Natural killer cell treated with Interleukin-12 subunit alpha and Interleukin-12 subunit beta and Interleukin-15 and Interleukin-18, amount 100 ng/mL, for 72 hours (primary cell): ENCODE results near the gene CCDC157. TPM values are rescaled to one million over a fixed set of nuclear protein-coding genes. Genes with fewer than 3 reads are reported as not detected.
A peak's percentile ranks its signal among the peaks of the same experiment; 100 is the strongest.

Source experiments
- ATAC-seq, 2 donors: fragments of 150-1000 bp; cut with Tn5 transposase in 1 of 2; sonication (Bioruptor Pico), chemical (Tn5 transposase) in 1 of 2; 2 replicates each; pipeline ENCODE4 v1.10.0; 2021
- DNase-seq: peaks from one replicate; pipeline ENCODE4 v3.0.0; 2022; ENCODE audit warnings: low spot score
- H3K27ac Mint-ChIP-seq, 2 donors: 1 replicate in 1 of 2; 2 replicates in 1 of 2; pipeline ENCODE4 v1.8.0; 2022; ENCODE audit warnings: mixed read lengths in 2 of 2, mild to moderate bottlenecking in 1 of 2, moderate library complexity in 1 of 2
- H3K27me3 Mint-ChIP-seq, 2 donors: 1 replicate in 1 of 2; 2 replicates in 1 of 2; pipeline ENCODE4 v1.8.0; 2022; ENCODE audit warnings: mixed read lengths in 2 of 2
- H3K36me3 Mint-ChIP-seq: one replicate; pipeline ENCODE4 v1.8.0; 2022; ENCODE audit warnings: mixed read lengths
- H3K4me1 Mint-ChIP-seq, 2 donors: 1 replicate in 1 of 2; 2 replicates in 1 of 2; pipeline ENCODE4 v1.8.0; 2022; ENCODE audit warnings: low read depth in 2 of 2, mixed read lengths in 2 of 2, mild to moderate bottlenecking in 1 of 2
- H3K4me3 Mint-ChIP-seq: one replicate; pipeline ENCODE4 v1.8.0; 2022; ENCODE audit warnings: mixed read lengths
- H3K9me3 Mint-ChIP-seq: 2 replicates; pipeline ENCODE4 v1.8.0; 2022; ENCODE audit warnings: mixed read lengths
- total RNA-seq, 2 donors: library from RNA; stranded (reverse); gene quantifications; one replicate each; pipeline ENCODE4 v1.2.3, GENCODE V29; 2022

CCDC157 gene
- total RNA-seq, 2 donors from 2014 or later, result 3.3 to 6.8 TPM

- peak; percentile 99 for DNase-seq
- ATAC-seq, result peak; percentile 93 to 95
- H3K4me1 Mint-ChIP-seq, result peaks cover 45 to 48% of the 10 kb centered on the region in 2 donors
- H3K9me3 Mint-ChIP-seq, result no peaks in the 10 kb centered on the region
- H3K27me3 Mint-ChIP-seq, result no peaks in the 10 kb centered on the region
- H3K27ac Mint-ChIP-seq, result peak overlapping the region; percentile 95 to 98
- peak overlapping the region; percentile 98 for H3K4me3 Mint-ChIP-seq
- no peaks in the 10 kb centered on the region for H3K36me3 Mint-ChIP-seq
Measured at GRCh38 chr22:30423959-30424533, 67.2 kb downstream of the CCDC157 start.

- Mint-ChIP-seq H3K4me1 (peaks cover 45 to 48% of the 10 kb centered on the region in 2 donors), H3K36me3 (no peaks in the 10 kb centered on the region), H3K27me3 (no peaks in the 10 kb centered on the region)
Measured at GRCh38 chr22:30424534-30425326, 67.9 kb downstream of the CCDC157 start.

GRCh38 chr22:30425327-30425615 is 68.5 kb downstream of the CCDC157 start:
- H3K36me3 Mint-ChIP-seq, result no peaks in the 10 kb centered on the region

More at GRCh38 chr22:30424534-30425326, 67.9 kb downstream of the CCDC157 start:
- DNase-seq, result no peak
- ATAC-seq, result no peak
- Mint-ChIP-seq H3K9me3 (no peaks in the 10 kb centered on the region), H3K27ac (peak overlapping the region; percentile 95 to 98), H3K4me3 (peak overlapping the region; percentile 98)

GRCh38 chr22:30425616-30426387 is 69.0 kb downstream of the CCDC157 start, which contains the start of gene MTFP1:
TSS of gene MTFP1 (plus strand) at chr22:30425768. CDS start at chr22:30425880, 112 bp downstream.
- peak; percentile 76 for DNase-seq
- Mint-ChIP-seq H3K36me3 (no peaks in the 10 kb centered on the region), H3K27me3 (no peaks in the 10 kb centered on the region), H3K4me3 (peak within 1 kb of the TSS; percentile 98), H3K4me1 (peaks cover 46 to 48% of the 10 kb centered on the region in 2 donors), H3K9me3 (no peaks in the 10 kb centered on the region), H3K27ac (peak within 1 kb of the TSS; percentile 95 to 98)
- ATAC-seq, result peak; percentile 11 to 28

More at GRCh38 chr22:30425327-30425615, 68.5 kb downstream of the CCDC157 start:
- DNase-seq (no peak), ATAC-seq (no peak)
- Mint-ChIP-seq H3K9me3 (no peaks in the 10 kb centered on the region), H3K4me3 (peak overlapping the region; percentile 98), H3K4me1 (peaks cover 47 to 48% of the 10 kb centered on the region in 2 donors), H3K27ac (peak overlapping the region; percentile 95 to 98), H3K27me3 (no peaks in the 10 kb centered on the region)

Other genes starting within 250 kb of the CCDC157 start
- 100 to 1,000 TPM in 1 of 2 donors, 10 to 100 TPM in 1; 63.3 to 125 TPM for gene LIF, start 110.2 kb upstream of the CCDC157 start, total RNA-seq
- 10 to 100 TPM; 15.5 to 38.7 TPM for gene OSM, start 90.2 kb upstream of the CCDC157 start, total RNA-seq
- 1 to 10 TPM; 4.0 to 4.4 TPM for gene CASTOR1, start 67.5 kb upstream of the CCDC157 start, total RNA-seq
- gene TBC1D10A, start 30.1 kb upstream of the CCDC157 start, total RNA-seq, result 10 to 100 TPM; 13.9 to 28.3 TPM
- 100 to 1,000 TPM; 225 to 301 TPM for gene SF3A1, start 113 bp upstream of the CCDC157 start, total RNA-seq
- 1 to 10 TPM; 5.2 to 7.4 TPM for gene RNF215, start 30.4 kb downstream of the CCDC157 start, total RNA-seq
- gene SEC14L2, start 40.0 kb downstream of the CCDC157 start, total RNA-seq, result 1 to 10 TPM in 1 of 2 donors, under 1 TPM in 1; 0.40 to 1.3 TPM
- 10 to 100 TPM; 58.7 to 67.4 TPM for gene MTFP1, start 68.8 kb downstream of the CCDC157 start, total RNA-seq
- not detected for gene SEC14L3, start 115.0 kb downstream of the CCDC157 start, total RNA-seq
- gene SEC14L4, start 148.7 kb downstream of the CCDC157 start, total RNA-seq, result not detected
- not detected for gene SEC14L6, start 189.7 kb downstream of the CCDC157 start, total RNA-seq
- not detected for gene GAL3ST1, start 217.7 kb downstream of the CCDC157 start, total RNA-seq
- gene PES1, start 234.9 kb downstream of the CCDC157 start, total RNA-seq, result 100 to 1,000 TPM in 1 of 2 donors, 10 to 100 TPM in 1; 94.5 to 173 TPM